ENCODE data around the gene DNAH17.

DNAH17 gene

GRCh38 chr17:78401891-78402290 is 175.3 kb downstream of the DNAH17 start:
- no peak for DNase-seq

- DNase-seq, result no peak
Measured at GRCh38 chr17:78401246-78401645, 175.9 kb downstream of the DNAH17 start.

- DNase-seq, result no peak
Measured at GRCh38 chr17:78400581-78401240, 176.5 kb downstream of the DNAH17 start.

GRCh38 chr17:78399693-78400144 is 177.5 kb downstream of the DNAH17 start:
- no peak for DNase-seq

GRCh38 chr17:78399028-78399692 is 178.0 kb downstream of the DNAH17 start:
- DNase-seq, result no peak

- DNase-seq, result no peak
Measured at GRCh38 chr17:78398390-78398789, 178.8 kb downstream of the DNAH17 start.

- no peak for DNase-seq
Measured at GRCh38 chr17:78397681-78398101, 179.5 kb downstream of the DNAH17 start.

GRCh38 chr17:78396441-78397337 is 180.5 kb downstream of the DNAH17 start:
- DNase-seq, result no peak

- no peak for DNase-seq
Measured at GRCh38 chr17:78395155-78395554, 182.0 kb downstream of the DNAH17 start.

GRCh38 chr17:78394209-78394608 is 183.0 kb downstream of the DNAH17 start:
- DNase-seq, result no peak

GRCh38 chr17:78393575-78393974 is 183.6 kb downstream of the DNAH17 start:
- no peak for DNase-seq

- DNase-seq, result no peak
Measured at GRCh38 chr17:78392295-78392694, 184.9 kb downstream of the DNAH17 start.

- DNase-seq, result no peak
Measured at GRCh38 chr17:78391843-78392242, 185.4 kb downstream of the DNAH17 start.

- DNase-seq, result no peak
Measured at GRCh38 chr17:78391051-78391431, 186.2 kb downstream of the DNAH17 start.

GRCh38 chr17:78390241-78391050 is 186.8 kb downstream of the DNAH17 start:
- no peak for DNase-seq

GRCh38 chr17:78387977-78388941 is 188.9 kb downstream of the DNAH17 start:
- DNase-seq, result peak; percentile 20

GRCh38 chr17:78384479-78385175 is 192.6 kb downstream of the DNAH17 start:
- no peak for DNase-seq

GRCh38 chr17:78383725-78384471 is 193.3 kb downstream of the DNAH17 start:
- DNase-seq, result peak; percentile 34

GRCh38 chr17:78381601-78382232 is 195.5 kb downstream of the DNAH17 start:
- DNase-seq, result peak; percentile 66

- no peak for DNase-seq
Measured at GRCh38 chr17:78380370-78380769, 196.8 kb downstream of the DNAH17 start.

Data from CD4-positive, alpha-beta T cell treated with Interleukin-12 subunit alpha and Interleukin-12 subunit beta, for 1 hour (primary cell).